Endothelial cell of umbilical vein (primary cell): ENCODE results near the gene KCNIP3. TPM values are rescaled to one million over a fixed set of nuclear protein-coding genes. Genes with fewer than 3 reads are reported as not detected.

ENCODE experiments used
- BruUV-seq: library from RNA; stranded (reverse); fragments of 400-500 nt; replicated peaks from 2 replicates; lab custom pipeline; 2021; lab: Mats Ljungman, UMichigan
- CTCF ChIA-PET: fragments of 300-600, 350-600 bp; sonication (Branson Sonifier 250); formaldehyde crosslinking; loops from one replicate; lab custom pipeline; 2021; ENCODE audit warnings: antibody characterized with exemption, inconsistent platforms; lab: Charles Lee
- POLR2A ChIA-PET: fragments of 300-600, 350-600 bp; sonication (Branson Sonifier 250); formaldehyde crosslinking; loops from one replicate; lab custom pipeline; 2021; ENCODE audit warnings: antibody characterized with exemption, inconsistent platforms; lab: Charles Lee
- DNase-seq: peaks from one replicate; pipeline ENCODE4 v3.0.0-alpha.2; 2011; ENCODE audit warnings: low read depth, low spot score
- FAIRE-seq: peaks from 2 replicates; lab custom pipeline; 2011; peaks lifted over from hg19 to GRCh38; lab: Jason Lieb, UNC
- H2AFZ ChIP-seq: 2 replicates; pipeline ENCODE4 v1.6.0; 2012; ENCODE audit warnings: low read depth, low read length, control low read depth, inconsistent platforms
- H3K27ac ChIP-seq: 2 replicates; pipeline ENCODE4 v1.5.1; 2011; ENCODE audit warnings: low read depth, mild to moderate bottlenecking, control low read depth, low read length, moderate library complexity; ENCODE audit not compliant: insufficient read depth
- H3K27me3 ChIP-seq, 2 experiments: 2 replicates each; pipeline versions ENCODE4 v1.6.0 to v1.6.1; 2011; ENCODE audit warnings: low read length in 2 of 2, mixed read lengths in 1 of 2; ENCODE audit not compliant: control insufficient read depth in 2 of 2, insufficient read depth in 2 of 2
- H3K36me3 ChIP-seq, 2 experiments: 2 replicates in 1 of 2; 3 replicates in 1 of 2; pipeline ENCODE4 v1.5.1; 2011; ENCODE audit warnings: low read length in 2 of 2, mild to moderate bottlenecking in 1 of 2, moderate library complexity in 1 of 2; ENCODE audit not compliant: control insufficient read depth in 2 of 2, insufficient read depth in 2 of 2; ENCODE audit errors: extremely low read depth in 1 of 2
- H3K4me1 ChIP-seq: 3 replicates; pipeline ENCODE4 v1.5.1; 2011; ENCODE audit warnings: mild to moderate bottlenecking, low read length; ENCODE audit not compliant: control insufficient read depth, insufficient read depth; ENCODE audit errors: extremely low read depth
- H3K4me2 ChIP-seq: 2 replicates; pipeline ENCODE4 v1.6.1; 2011; ENCODE audit warnings: low read length, control low read depth, mixed read lengths; ENCODE audit not compliant: insufficient read depth
- H3K4me3 ChIP-seq, 3 experiments: fragments of 200-600 bp in 1 of 3; sonication (generic), shearing (Covaris generic) in 1 of 3; replicated peaks in 1 of 3; 2 replicates each; pipeline ENCODE4 v1.5.1; 2011 to 2016; ENCODE audit warnings: control low read depth in 3 of 3, low read length in 3 of 3, mild to moderate bottlenecking in 2 of 3, inconsistent platforms in 1 of 3, low read depth in 1 of 3, moderate library complexity in 1 of 3; ENCODE audit not compliant: insufficient read depth in 1 of 3
- H3K79me2 ChIP-seq: 2 replicates; pipeline ENCODE4 v1.6.0; 2012; ENCODE audit warnings: low read length, inconsistent platforms; ENCODE audit not compliant: control insufficient read depth, insufficient read depth
- H3K9ac ChIP-seq: replicated peaks from 2 replicates; pipeline ENCODE3; 2011; ENCODE audit warnings: low read length, control low read depth; ENCODE audit not compliant: insufficient read depth; ENCODE audit errors: extremely low read depth
- H3K9me1 ChIP-seq: replicated peaks from 3 replicates; pipeline ENCODE4 v1.6.0; 2011; ENCODE audit warnings: mild to moderate bottlenecking, low read length; ENCODE audit not compliant: control insufficient read depth, insufficient read depth; ENCODE audit errors: extremely low read depth
- H3K9me3 ChIP-seq: replicated peaks from 2 replicates; pipeline ENCODE4 v1.5.1; 2012; ENCODE audit warnings: low read length, inconsistent platforms; ENCODE audit not compliant: control insufficient read depth, insufficient read depth
- H4K20me1 ChIP-seq: replicated peaks from 2 replicates; pipeline ENCODE3; 2011; ENCODE audit warnings: mild to moderate bottlenecking, low read length; ENCODE audit not compliant: control insufficient read depth, insufficient read depth; ENCODE audit errors: extremely low read depth
- CTCF ChIP-seq, 2 donors: IDR thresholded peaks; 1 replicate in 1 of 2; 2 replicates in 1 of 2; pipeline ENCODE4 v1.5.1; 2011; ENCODE audit warnings: low read length in 2 of 2, mild to moderate bottlenecking in 2 of 2, moderate library complexity in 2 of 2, control low read depth in 1 of 2, inconsistent platforms in 1 of 2, low read depth in 1 of 2; ENCODE audit not compliant: insufficient read depth in 1 of 2; ENCODE audit errors: extremely low read depth in 1 of 2
- EZH2 ChIP-seq: IDR thresholded peaks from 2 replicates; pipeline ENCODE4 v1.6.1; 2012; ENCODE audit warnings: borderline replicate concordance, low read depth, mild to moderate bottlenecking, moderate library complexity, low read length, inconsistent platforms; ENCODE audit not compliant: severe bottlenecking
- FOS ChIP-seq: IDR thresholded peaks from 2 replicates; pipeline ENCODE4 v1.6.1; 2011; ENCODE audit warnings: mild to moderate bottlenecking, low read length, moderate library complexity, borderline replicate concordance; ENCODE audit not compliant: insufficient read depth
- GATA2 ChIP-seq: IDR thresholded peaks from 2 replicates; pipeline ENCODE4 v1.7.0; 2011; ENCODE audit warnings: low read depth, mild to moderate bottlenecking, moderate library complexity, mixed read lengths, low read length; ENCODE audit not compliant: insufficient read length, insufficient read depth
- JUN ChIP-seq: IDR thresholded peaks from 2 replicates; pipeline ENCODE4 v1.6.1; 2011; ENCODE audit warnings: borderline replicate concordance, low read depth; ENCODE audit not compliant: insufficient read length, insufficient read depth
- MAX ChIP-seq: IDR thresholded peaks from 2 replicates; pipeline ENCODE4 v1.6.1; 2011; ENCODE audit not compliant: insufficient read depth, insufficient read length
- MYC ChIP-seq: IDR thresholded peaks from one replicate; pipeline ENCODE4 v1.6.1; 2011; ENCODE audit warnings: mild to moderate bottlenecking, low read depth, low read length
- POLR2A ChIP-seq: IDR thresholded peaks from 2 replicates; pipeline ENCODE4 v1.6.1; 2012; ENCODE audit warnings: low read depth, mild to moderate bottlenecking, control low read depth, low read length
- POLR2AphosphoS5 ChIP-seq: IDR thresholded peaks from 2 replicates; pipeline ENCODE4 v1.6.1; 2012; ENCODE audit warnings: low read depth, mild to moderate bottlenecking, control low read depth, low read length, moderate library complexity; ENCODE audit not compliant: insufficient read depth
- dilution Hi-C: fragments of 300-500 bp; cut with MboI; formaldehyde crosslinking; loops from one replicate; pipeline ENCODE4 v1.15.0; 2019; ENCODE audit warnings: low sequenced_read_pairs; ENCODE audit not compliant: extremely low pct_ligation_motif_present
- intact Hi-C: fragments of 100-400 bp; cut with micrococcal nuclease; formaldehyde crosslinking; loops from one replicate; pipeline ENCODE4 v1.10.0; 2022
- polyA plus RNA-seq, 4 experiments: library from polyadenylated mRNA; depleted of rRNA in 3 of 4; stranded (reverse) in 3 of 4; unstranded in 1 of 4; fragments of >200 nt; gene quantifications; 2 replicates each; pipeline versions ENCODE4 v1.2.1 to v1.2.3, GENCODE V29; 2011 to 2012; ENCODE audit warnings: missing spikeins in 1 of 4
- total RNA-seq: library from RNA; stranded (reverse); gene quantifications from 2 replicates; pipeline ENCODE4 v1.2.3, GENCODE V29; 2021

The KCNIP3 gene
- total and polyA plus RNA-seq, 2 donors (not counting 3 experiments of a cell fraction or from before 2014, with no cell fraction given), result 0.12 to 0.62 TPM

GRCh38 chr2:95283562-95283961, 13.6 kb upstream of the KCNIP3 start:
- H3K9me1 ChIP-seq, result no peaks in the 10 kb centered on the region

More at GRCh38 chr2:95283562-95283961, 13.6 kb upstream of the KCNIP3 start:
- Histone ChIP-seq H3K4me3 (no peak overlapping the region), H4K20me1 (no peaks in the 10 kb centered on the region), H3K4me1 (no peaks in the 10 kb centered on the region), H3K36me3 (no peaks in the 10 kb centered on the region), H3K4me2 (no peak overlapping the region), H3K9me3 (no peaks in the 10 kb centered on the region), H3K27me3 (no peaks in the 10 kb centered on the region), H3K79me2 (no peaks in the 10 kb centered on the region), H3K27ac (no peak overlapping the region), H3K9ac (no peak overlapping the region), H2AFZ (no peak overlapping the region)
- CTCF ChIA-PET, result interaction anchor here (1.4 kb wide), 1 partner anchor 51 kb away, joined by 3 read pairs; no protein-coding TSS in a partner anchor
- intact Hi-C loops (no loop called here), dilution Hi-C loops (no loop called here)
- no peak for TF ChIP-seq EZH2
- TF ChIP-seq MAX, result no peak
- TF ChIP-seq CTCF (IDR thresholded peaks at IDR 0.05; ENCODE audit: extremely low read depth in 1 of 2, insufficient read depth in 1 of 2, low read depth in 1 of 2, low read length in 2 of 2), result no peak
- TF ChIP-seq FOS, result no peak
- TF ChIP-seq JUN, result no peak
- TF ChIP-seq GATA2, result no peak
- TF ChIP-seq POLR2A, result no peak
- TF ChIP-seq MYC, result no peak
- no peak for TF ChIP-seq POLR2AphosphoS5
- POLR2A ChIA-PET, result no interaction called here
- FAIRE-seq (no peak), DNase-seq (no peak)
- no TSS peak for BruUV-seq
